Effector memory CD8-positive, alpha-beta T cell (primary cell): Measurements from ENCODE around the gene CCDC150.
"Not testable (repeated sequence)": the region's sequence is repeated elsewhere in the genome, so short reads cannot be mapped to it uniquely, and the experiment has no call there.

ENCODE experiments used
- ATAC-seq: fragments of 150-1000 bp; cut with Tn5 transposase; replicated peaks from 2 replicates; pipeline ENCODE4 v1.10.0; 2021; ENCODE audit warnings: mild to moderate bottlenecking, moderate library complexity
- DNase-seq, 3 experiments: peaks; one replicate each; pipeline ENCODE4 v3.0.0; 2021
- H3K27ac Mint-ChIP-seq, 2 donors: one replicate each; pipeline ENCODE4 v1.8.0; 2022; ENCODE audit warnings: mild to moderate bottlenecking in 2 of 2, mixed read lengths in 2 of 2, moderate library complexity in 2 of 2
- H3K27me3 Mint-ChIP-seq, 2 donors: one replicate each; pipeline ENCODE4 v1.8.0; 2022; ENCODE audit warnings: mixed read lengths in 2 of 2
- H3K36me3 Mint-ChIP-seq: one replicate; pipeline ENCODE4 v1.8.0; 2022; ENCODE audit warnings: mild to moderate bottlenecking, moderate library complexity, mixed read lengths; ENCODE audit not compliant: insufficient read depth
- H3K4me1 Mint-ChIP-seq, 2 donors: one replicate each; pipeline ENCODE4 v1.8.0; 2022; ENCODE audit warnings: low read depth in 2 of 2, mixed read lengths in 2 of 2
- H3K4me3 Mint-ChIP-seq, 2 donors: one replicate each; pipeline ENCODE4 v1.8.0; 2022; ENCODE audit warnings: mild to moderate bottlenecking in 2 of 2, mixed read lengths in 2 of 2, moderate library complexity in 2 of 2
- H3K9me3 Mint-ChIP-seq, 2 donors: one replicate each; pipeline ENCODE4 v1.8.0; 2022; ENCODE audit warnings: mixed read lengths in 2 of 2

The CCDC150 gene

DNA sequence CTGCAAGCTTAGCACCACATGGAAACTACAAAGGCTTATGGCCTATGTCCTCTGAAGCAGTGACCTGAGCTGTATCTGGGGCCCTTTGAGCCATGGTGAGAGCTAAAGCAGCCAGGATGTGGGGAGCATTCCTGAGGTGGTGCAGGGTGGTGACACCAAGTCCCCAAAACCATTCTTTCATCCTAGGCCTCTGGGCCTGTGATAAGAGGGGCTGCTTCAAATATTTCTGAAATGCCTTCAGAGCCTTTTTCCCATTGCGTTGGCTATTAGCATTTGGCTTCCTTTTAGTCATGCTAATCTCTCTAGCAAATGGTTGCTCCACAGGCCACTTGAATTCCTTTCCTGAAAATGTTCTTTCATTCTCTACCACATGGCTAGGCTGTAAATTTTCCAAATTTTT is 13.4 kb downstream of the CCDC150 start:
- no peak overlapping the region for H3K27ac Mint-ChIP-seq
- ATAC-seq: no peak
- peaks cover 5 to 22% of the 10 kb centered on the region in 2 donors for H3K9me3 Mint-ChIP-seq
- H3K36me3 Mint-ChIP-seq: no peaks in the 10 kb centered on the region
- DNase-seq: no peak
- no peaks in the 10 kb centered on the region for H3K27me3 Mint-ChIP-seq
- H3K4me3 Mint-ChIP-seq: no peak overlapping the region
- no peaks in the 10 kb centered on the region for H3K4me1 Mint-ChIP-seq

DNA sequence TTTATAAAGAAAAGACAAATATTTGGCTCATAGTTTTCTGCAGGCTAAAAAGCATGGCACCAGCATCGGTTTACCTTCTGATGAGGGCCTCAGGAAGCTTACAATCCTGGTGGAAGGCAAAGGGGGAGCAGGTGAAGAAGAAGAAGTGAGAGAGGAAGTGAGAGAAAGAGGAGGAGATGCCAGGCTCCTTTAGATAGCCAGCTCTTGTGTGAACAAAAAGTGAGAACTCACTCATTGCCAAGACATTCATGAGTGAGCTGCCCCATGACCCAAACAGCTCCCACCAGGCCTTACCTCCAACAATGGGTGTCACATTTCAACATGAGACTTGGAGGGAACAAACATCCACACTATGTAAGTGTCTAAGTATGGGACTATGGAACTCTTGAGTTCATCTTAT is 14.3 kb downstream of the CCDC150 start:
- DNase-seq (no peak), ATAC-seq (no peak)
- Mint-ChIP-seq H3K9me3 (peaks cover 5 to 22% of the 10 kb centered on the region in 2 donors), H3K36me3 (no peaks in the 10 kb centered on the region), H3K27ac (no peak overlapping the region), H3K27me3 (no peaks in the 10 kb centered on the region), H3K4me1 (no peaks in the 10 kb centered on the region), H3K4me3 (no peak overlapping the region)

DNA sequence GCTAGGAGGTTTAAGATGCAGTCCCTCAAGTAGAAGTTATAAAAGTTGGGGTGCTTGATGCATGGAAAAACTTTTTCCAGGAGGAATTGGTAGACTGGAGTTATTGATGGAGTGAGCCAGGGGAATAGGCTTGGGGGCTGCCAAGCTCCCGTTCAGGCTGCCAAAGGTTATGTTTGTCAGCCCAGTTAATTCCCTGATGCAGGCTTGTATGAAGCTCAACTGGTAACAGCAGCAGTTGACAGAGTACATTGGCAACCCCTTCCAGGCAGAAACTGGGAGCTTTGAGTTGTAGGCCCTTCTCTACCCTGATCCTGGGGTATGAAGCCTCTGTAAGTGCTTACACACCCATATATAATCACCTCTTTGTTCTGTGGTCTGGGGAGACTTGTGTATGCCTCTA is 16.2 kb downstream of the CCDC150 start:
- H3K9me3 Mint-ChIP-seq: peaks cover 5 to 12% of the 10 kb centered on the region in 2 donors
- DNase-seq (no peak), ATAC-seq (no peak)
- H3K27me3 Mint-ChIP-seq: no peaks in the 10 kb centered on the region
- H3K36me3 Mint-ChIP-seq: no peaks in the 10 kb centered on the region
- H3K4me3 Mint-ChIP-seq: no peak overlapping the region
- no peak overlapping the region for H3K27ac Mint-ChIP-seq
- H3K4me1 Mint-ChIP-seq: no peaks in the 10 kb centered on the region

DNA sequence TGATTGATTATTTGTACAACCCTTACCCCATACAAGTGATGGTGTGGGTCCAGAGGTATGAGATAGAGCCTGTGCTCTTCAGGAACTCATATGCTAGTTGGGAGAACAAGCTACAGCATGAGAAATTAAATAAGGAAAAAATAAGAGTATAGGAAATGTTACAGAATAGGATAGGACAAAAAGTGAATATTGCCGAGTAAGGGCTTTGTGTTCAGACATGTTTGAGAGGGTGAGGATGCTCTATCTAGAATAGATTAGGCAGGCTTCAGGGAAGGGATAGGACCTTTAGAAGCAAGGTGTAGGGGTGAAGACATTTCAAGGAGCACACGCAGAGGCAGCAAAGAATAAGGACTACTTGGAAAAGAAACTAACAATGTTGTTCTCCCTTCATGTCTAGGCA is 17.8 kb downstream of the CCDC150 start:
- ATAC-seq (no peak), DNase-seq (no peak)
- no peaks in the 10 kb centered on the region for H3K4me1 Mint-ChIP-seq
- no peaks in the 10 kb centered on the region for H3K27me3 Mint-ChIP-seq
- H3K9me3 Mint-ChIP-seq: peaks cover 0 to 1% of the 10 kb centered on the region in 2 donors
- H3K36me3 Mint-ChIP-seq: no peaks in the 10 kb centered on the region
- H3K4me3 Mint-ChIP-seq: no peak overlapping the region
- H3K27ac Mint-ChIP-seq: no peak overlapping the region

DNA sequence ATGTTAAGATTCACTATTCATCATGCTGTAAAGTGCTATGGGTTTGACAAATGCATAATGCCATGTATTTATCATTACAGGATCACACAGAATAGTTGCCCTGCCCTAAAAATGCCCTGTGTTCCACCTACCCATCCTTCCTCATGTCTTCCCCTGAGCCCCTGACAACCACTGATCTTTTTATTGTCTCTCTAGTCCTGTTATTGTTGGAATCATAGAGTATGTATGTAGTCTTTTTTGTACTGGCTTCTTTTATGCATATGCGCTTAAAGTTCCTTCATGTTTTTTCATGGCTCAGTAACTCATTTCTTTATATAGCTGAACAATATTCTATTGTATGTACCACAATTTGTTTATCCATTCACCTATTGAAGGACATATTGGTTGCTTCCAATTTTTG is 20.3 kb downstream of the CCDC150 start:
- Mint-ChIP-seq H3K9me3 (no peaks in the 10 kb centered on the region), H3K27me3 (no peaks in the 10 kb centered on the region), H3K4me3 (no peak overlapping the region), H3K27ac (no peak overlapping the region), H3K4me1 (no peaks in the 10 kb centered on the region), H3K36me3 (no peaks in the 10 kb centered on the region)
- no peak for DNase-seq
- no peak for ATAC-seq

DNA sequence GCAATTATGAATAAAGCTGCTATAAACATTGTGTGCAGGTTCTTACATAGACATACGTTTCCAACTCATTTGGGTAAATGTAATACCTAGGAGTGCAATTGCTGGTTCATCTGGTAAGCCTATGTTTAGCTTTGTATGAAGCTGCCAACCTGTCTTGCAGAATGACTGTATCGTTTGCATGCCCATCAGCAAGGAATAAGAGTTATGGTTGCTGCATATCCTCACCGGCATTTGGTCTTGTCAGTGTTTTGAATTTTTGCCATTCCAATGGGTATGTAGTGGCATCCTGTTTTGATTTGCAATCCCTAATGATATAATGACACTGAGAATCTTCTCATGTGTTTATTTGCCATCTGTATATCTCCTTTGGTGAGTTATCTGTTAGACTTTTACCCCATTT is 20.7 kb downstream of the CCDC150 start:
- Mint-ChIP-seq H3K4me3 (no peak overlapping the region), H3K9me3 (no peaks in the 10 kb centered on the region), H3K36me3 (no peaks in the 10 kb centered on the region), H3K4me1 (no peaks in the 10 kb centered on the region), H3K27me3 (no peaks in the 10 kb centered on the region), H3K27ac (no peak overlapping the region)
- DNase-seq (no peak), ATAC-seq (no peak)

DNA sequence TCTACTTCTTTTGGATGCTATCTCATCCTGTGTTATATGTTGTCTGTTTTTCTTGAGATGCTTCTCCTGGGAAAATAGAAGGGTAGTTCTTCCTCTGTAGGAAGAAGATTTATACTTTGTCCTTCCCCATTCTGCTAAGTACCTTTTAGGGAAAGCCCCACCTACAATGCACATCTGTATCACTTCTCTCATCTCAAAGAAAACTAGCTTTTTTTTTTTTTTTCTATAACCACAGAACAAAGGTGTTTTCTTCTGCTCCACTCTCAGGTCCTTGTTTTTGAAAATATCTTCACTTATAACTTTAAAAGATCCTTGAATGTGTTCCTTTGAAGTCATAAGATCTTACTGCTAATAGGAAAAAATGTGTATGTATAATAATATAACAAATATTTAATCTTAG is 30.8 kb downstream of the CCDC150 start:
- Mint-ChIP-seq H3K4me3 (no peak overlapping the region), H3K36me3 (no peaks in the 10 kb centered on the region), H3K9me3 (no peaks in the 10 kb centered on the region), H3K4me1 (no peaks in the 10 kb centered on the region), H3K27ac (no peak overlapping the region), H3K27me3 (no peaks in the 10 kb centered on the region)
- ATAC-seq (no peak), DNase-seq (no peak)

DNA sequence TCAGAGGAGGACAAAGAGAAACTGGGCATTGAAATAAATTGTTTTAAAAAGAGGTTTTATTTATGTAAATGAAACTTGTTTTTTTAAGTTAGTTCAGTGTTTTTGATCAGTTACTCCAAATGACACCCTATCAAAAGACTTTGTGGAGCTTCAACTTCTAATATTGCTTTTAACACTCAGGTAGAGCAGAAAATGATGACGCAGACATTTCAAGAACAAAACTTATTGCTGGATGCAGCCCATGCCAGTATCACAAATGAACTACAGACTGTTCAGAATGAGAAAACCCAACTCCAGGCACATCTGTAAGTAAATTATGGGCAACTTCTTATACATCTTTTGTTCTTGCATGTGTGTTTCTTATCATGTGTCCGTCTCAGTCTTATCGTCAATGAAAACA is 36.4 kb downstream of the CCDC150 start:
- no peak for ATAC-seq
- H3K27ac Mint-ChIP-seq: no peak overlapping the region
- no peak for DNase-seq
- no peaks in the 10 kb centered on the region for H3K36me3 Mint-ChIP-seq
- no peaks in the 10 kb centered on the region for H3K27me3 Mint-ChIP-seq
- H3K4me1 Mint-ChIP-seq: no peaks in the 10 kb centered on the region
- no peak overlapping the region for H3K4me3 Mint-ChIP-seq
- H3K9me3 Mint-ChIP-seq: no peaks in the 10 kb centered on the region

DNA sequence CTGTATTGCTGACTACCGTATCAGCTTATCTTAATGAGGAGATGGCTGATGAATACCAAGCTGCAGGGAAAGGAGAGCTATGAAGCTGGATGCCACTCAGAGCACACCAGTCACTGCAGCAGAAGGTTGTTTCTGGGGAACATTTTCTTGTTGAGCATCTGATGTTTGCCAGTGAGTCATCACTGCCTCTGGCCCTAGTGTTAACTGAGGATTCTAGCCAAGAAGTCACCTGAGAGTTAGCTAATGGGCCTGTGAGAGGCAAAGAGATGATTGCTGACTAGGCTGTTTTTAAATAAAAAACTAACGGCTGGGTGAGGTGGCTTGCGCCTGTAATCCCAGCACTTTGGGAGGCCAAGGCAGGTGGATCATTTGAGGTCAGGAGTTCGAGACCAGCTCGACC is 37.9 kb downstream of the CCDC150 start:
- Mint-ChIP-seq H3K27me3 (no peaks in the 10 kb centered on the region), H3K4me3 (no peak overlapping the region), H3K9me3 (no peaks in the 10 kb centered on the region), H3K4me1 (no peaks in the 10 kb centered on the region), H3K27ac (no peak overlapping the region), H3K36me3 (no peaks in the 10 kb centered on the region)
- no peak for ATAC-seq
- no peak for DNase-seq

DNA sequence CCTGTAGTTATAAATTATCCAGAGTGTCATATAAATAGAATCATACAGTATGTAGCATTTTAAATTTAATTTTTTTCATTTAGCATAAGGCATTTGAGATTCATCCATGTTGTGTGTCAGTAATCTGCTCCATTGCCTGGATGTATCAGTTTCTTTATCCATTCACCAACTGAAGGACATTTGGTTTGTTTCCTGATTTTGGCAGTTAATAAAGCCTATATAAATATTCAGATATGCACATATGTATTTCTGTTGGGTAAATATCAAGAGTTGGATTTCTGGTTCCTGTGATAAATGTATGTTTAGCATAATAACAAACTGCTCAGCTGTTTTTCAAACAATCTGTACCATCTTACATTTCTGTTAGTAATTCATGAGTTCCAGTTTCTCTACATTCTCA is 39.9 kb downstream of the CCDC150 start:
- no peaks in the 10 kb centered on the region for H3K36me3 Mint-ChIP-seq
- H3K27me3 Mint-ChIP-seq: no peaks in the 10 kb centered on the region

DNA sequence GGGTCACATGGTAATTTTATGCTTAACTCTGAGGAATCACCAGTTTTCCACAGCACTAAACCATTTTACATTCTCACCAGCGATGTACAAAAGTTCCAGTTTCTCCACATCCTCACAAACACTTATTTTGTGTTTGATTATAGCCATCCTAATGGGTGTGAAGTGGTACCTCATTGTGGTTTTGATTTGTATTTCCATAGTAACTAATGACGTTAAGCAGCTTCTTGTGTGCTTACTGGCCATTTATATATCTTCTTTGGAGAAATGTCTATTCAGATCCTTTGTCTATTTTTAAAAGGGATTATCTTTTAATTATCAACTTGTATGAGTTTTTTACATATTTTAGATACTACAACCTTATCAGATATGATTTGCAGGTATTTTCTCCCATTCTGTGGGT is 42.0 kb downstream of the CCDC150 start:
- H3K9me3 Mint-ChIP-seq: peaks cover 1 to 7% of the 10 kb centered on the region in 2 donors
- H3K27me3 Mint-ChIP-seq: no peaks in the 10 kb centered on the region
- no peak overlapping the region for H3K4me3 Mint-ChIP-seq
- no peak overlapping the region for H3K27ac Mint-ChIP-seq
- no peak for DNase-seq
- ATAC-seq: no peak
- H3K4me1 Mint-ChIP-seq: no peaks in the 10 kb centered on the region
- H3K36me3 Mint-ChIP-seq: no peaks in the 10 kb centered on the region

More for the DNA sequence above, 39.9 kb downstream of the CCDC150 start:
- ATAC-seq (no peak), DNase-seq (no peak)
- Mint-ChIP-seq H3K27ac (no peak overlapping the region), H3K9me3 (peaks cover 0 to 6% of the 10 kb centered on the region in 2 donors), H3K4me3 (no peak overlapping the region), H3K4me1 (no peaks in the 10 kb centered on the region)

DNA sequence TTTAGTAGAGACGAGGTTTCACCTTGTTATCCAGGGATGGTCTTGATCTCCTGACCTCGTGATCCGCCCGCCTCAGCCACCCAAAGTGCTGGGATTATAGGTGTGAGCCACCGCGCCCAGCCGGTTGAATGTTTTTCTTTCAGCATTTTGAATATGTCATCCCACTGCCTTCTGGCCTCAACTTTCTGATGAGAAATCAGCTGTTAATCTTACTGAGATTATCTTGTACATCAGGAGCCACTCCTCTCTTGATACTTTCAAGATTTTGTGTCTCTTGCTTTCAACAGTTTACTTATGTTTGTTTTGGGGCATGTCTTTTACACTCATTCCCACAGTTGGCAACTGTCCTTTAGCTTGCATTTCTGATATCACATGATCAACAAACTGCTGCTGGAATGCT is 46.3 kb downstream of the CCDC150 start:
- Mint-ChIP-seq H3K27me3 (no peaks in the 10 kb centered on the region), H3K9me3 (peaks cover 3 to 7% of the 10 kb centered on the region in 2 donors), H3K4me3 (no peak overlapping the region), H3K27ac (no peak overlapping the region), H3K4me1 (no peaks in the 10 kb centered on the region), H3K36me3 (no peaks in the 10 kb centered on the region)
- DNase-seq (no peak), ATAC-seq (no peak)

DNA sequence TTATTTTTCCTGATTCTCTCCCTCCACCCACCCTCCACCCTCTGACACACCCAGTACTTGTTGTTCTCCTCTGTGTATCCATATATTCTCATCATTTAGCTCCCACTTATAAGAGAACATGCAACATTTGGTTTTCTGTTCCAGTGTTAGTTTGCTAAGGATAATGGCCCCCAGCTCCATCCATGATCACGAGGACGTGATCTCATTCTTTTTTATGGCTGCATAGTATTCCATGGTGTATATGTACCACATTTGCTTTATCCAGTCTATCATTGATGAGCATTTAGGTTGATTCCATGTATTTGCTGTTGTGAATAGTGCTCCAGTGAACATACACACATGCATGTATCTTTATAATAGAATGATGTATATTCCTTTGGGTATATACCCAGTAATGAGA is 47.2 kb downstream of the CCDC150 start:
- not testable (repeated sequence) for DNase-seq, H3K27ac Mint-ChIP-seq, H3K27me3 Mint-ChIP-seq, H3K36me3 Mint-ChIP-seq, H3K9me3 Mint-ChIP-seq, ATAC-seq, H3K4me3 Mint-ChIP-seq, H3K4me1 Mint-ChIP-seq

DNA sequence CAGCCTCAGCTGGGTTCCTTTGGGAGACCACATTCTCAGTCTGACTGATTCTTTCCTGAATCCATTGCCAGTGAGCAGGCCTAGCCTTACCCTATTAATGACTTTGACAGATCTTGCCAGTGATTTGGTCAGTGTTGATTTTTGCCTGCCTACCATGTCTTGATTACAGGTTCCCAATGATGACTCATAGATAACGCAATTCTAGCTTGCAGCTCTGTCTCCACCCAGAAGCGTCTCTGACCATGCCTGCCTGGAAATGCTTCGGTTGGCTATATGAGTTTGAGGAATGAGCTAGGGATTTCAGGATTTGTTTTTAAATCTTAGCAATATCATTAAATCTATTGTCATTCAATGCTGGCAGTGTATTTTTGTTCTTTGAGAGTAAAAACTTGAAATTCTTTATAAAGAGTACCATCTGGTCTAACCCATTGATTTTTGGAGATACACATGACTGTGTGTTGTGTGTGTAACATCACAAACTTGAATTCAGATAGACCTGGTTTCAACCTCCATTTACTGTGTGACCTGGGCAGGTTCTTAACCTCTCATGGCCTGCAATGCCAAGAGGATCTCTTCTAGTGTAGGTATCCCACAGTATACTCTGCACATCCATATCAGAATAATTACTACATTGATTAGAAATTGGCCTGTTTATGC is 57.0 kb downstream of the CCDC150 start:
- no peaks in the 10 kb centered on the region for H3K4me1 Mint-ChIP-seq
- H3K27ac Mint-ChIP-seq: no peak overlapping the region
- no peaks in the 10 kb centered on the region for H3K36me3 Mint-ChIP-seq
- no peaks in the 10 kb centered on the region for H3K27me3 Mint-ChIP-seq
- no peak for ATAC-seq
- DNase-seq: no peak
- H3K9me3 Mint-ChIP-seq: no peaks in the 10 kb centered on the region
- H3K4me3 Mint-ChIP-seq: no peak overlapping the region

DNA sequence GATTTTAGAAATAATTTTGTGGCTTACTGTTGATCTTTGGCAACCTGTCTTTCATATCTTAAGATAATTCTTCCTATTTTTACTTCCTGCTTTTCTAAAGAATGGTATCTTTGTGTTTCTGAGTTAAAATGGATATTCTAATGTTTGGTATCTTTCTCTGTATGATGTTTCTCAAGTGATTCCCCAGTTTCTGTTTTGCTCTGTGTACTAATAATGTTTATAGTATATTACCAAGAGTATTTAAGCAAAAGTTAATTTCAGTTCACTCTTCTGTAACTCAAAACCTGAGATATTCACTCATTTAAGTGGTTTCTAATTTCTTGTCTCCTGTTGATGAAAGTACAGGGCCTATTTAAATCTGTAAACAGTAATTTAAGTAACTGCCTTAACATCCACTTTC is 58.3 kb downstream of the CCDC150 start:
- no peaks in the 10 kb centered on the region for H3K27me3 Mint-ChIP-seq
- ATAC-seq (no peak), DNase-seq (no peak)
- no peak overlapping the region for H3K4me3 Mint-ChIP-seq
- H3K4me1 Mint-ChIP-seq: no peaks in the 10 kb centered on the region
- no peaks in the 10 kb centered on the region for H3K9me3 Mint-ChIP-seq
- peak overlapping the region in 1 of 2 donors; percentile 3 for H3K27ac Mint-ChIP-seq
- no peaks in the 10 kb centered on the region for H3K36me3 Mint-ChIP-seq
